HepG2 (cell line): ENCODE results near the gene SLC19A1. TPM values are rescaled to one million over a fixed set of nuclear protein-coding genes. Genes with fewer than 3 reads are reported as not detected.

Experiments used
- ATAC-seq: fragments of 200-7000 bp; cut with Tn5 transposase; 3 replicates; pipeline ENCODE4 v1.9.1; 2020; ENCODE audit warnings: mild to moderate bottlenecking, moderate library complexity
- BruUV-seq: library from RNA; stranded (reverse); fragments of 400-500 nt; replicated peaks from 2 replicates; lab custom pipeline; 2021; lab: Mats Ljungman, UMichigan
- CTCF ChIA-PET: fragments of 300-600 bp; formaldehyde crosslinking; extraction: SDS; loops from one replicate; lab custom pipeline; 2021; ENCODE audit warnings: low total read pairs, inconsistent platforms, low intra/inter-chr PET ratio; lab: Yijun Ruan, JAX
- POLR2A ChIA-PET: fragments of 350-600 bp; sonication (Branson Sonifier 250); formaldehyde crosslinking; loops from one replicate; lab custom pipeline; 2020; ENCODE audit warnings: antibody characterized with exemption, inconsistent platforms; lab: Yijun Ruan, JAX
- DNase-seq: peaks from one replicate; pipeline ENCODE4 v3.0.0-alpha.2; 2015; ENCODE audit warnings: low spot score
- FAIRE-seq: peaks from 3 replicates; lab custom pipeline; 2011; peaks lifted over from hg19 to GRCh38; lab: Jason Lieb, UNC
- H2AFZ ChIP-seq: one replicate; pipeline ENCODE4 v1.6.1; 2011; ENCODE audit warnings: low read length, inconsistent platforms
- H3K27ac ChIP-seq: fragments of 300-600 bp; 3 replicates; pipeline ENCODE4 v1.8.0; 2011; ENCODE audit warnings: mixed run types, mild to moderate bottlenecking, mixed read lengths, low read length, inconsistent platforms; ENCODE audit not compliant: insufficient read depth; ENCODE audit errors: extremely low read length
- H3K27me3 ChIP-seq, 2 experiments: fragments of 200-600 bp in 1 of 2; 2 replicates in 1 of 2; 3 replicates in 1 of 2; pipeline versions ENCODE4 v1.6.0 to v1.8.0; 2011; ENCODE audit warnings: low read length in 2 of 2, mild to moderate bottlenecking in 2 of 2, moderate library complexity in 2 of 2, inconsistent platforms in 1 of 2; ENCODE audit not compliant: insufficient read depth in 2 of 2, control insufficient read depth in 1 of 2
- H3K36me3 ChIP-seq, 2 experiments: fragments of 200-600 bp in 1 of 2; replicated peaks in 1 of 2; 2 replicates in 1 of 2; 3 replicates in 1 of 2; pipeline versions ENCODE4 v1.5.1 to v1.8.0; 2011; ENCODE audit warnings: low read length in 2 of 2, inconsistent platforms in 1 of 2; ENCODE audit not compliant: insufficient read depth in 2 of 2, control insufficient read depth in 1 of 2
- H3K4me1 ChIP-seq: 2 replicates; pipeline ENCODE4 v1.5.1; 2012; ENCODE audit warnings: low read length, inconsistent platforms; ENCODE audit not compliant: insufficient read depth
- H3K4me2 ChIP-seq: 2 replicates; pipeline ENCODE4 v1.6.0; 2011; ENCODE audit warnings: low read depth, low read length, inconsistent platforms
- H3K4me3 ChIP-seq, 3 experiments: fragments of 200-600 bp in 1 of 3; sonication (generic), shearing (Covaris generic) in 1 of 3; replicated peaks in 1 of 3; 2 replicates each; pipeline ENCODE4 v1.5.1; 2011 to 2016; ENCODE audit warnings: low read length in 3 of 3, inconsistent platforms in 2 of 3, low read depth in 2 of 3, mild to moderate bottlenecking in 2 of 3, control low read depth in 1 of 3, mixed read lengths in 1 of 3; ENCODE audit not compliant: insufficient read depth in 1 of 3
- H3K79me2 ChIP-seq: one replicate; pipeline ENCODE4 v1.6.1; 2011; ENCODE audit warnings: low read length, inconsistent platforms; ENCODE audit not compliant: insufficient read depth
- H3K9ac ChIP-seq: 2 replicates; pipeline ENCODE4 v1.6.0; 2011; ENCODE audit warnings: mild to moderate bottlenecking, low read depth, low read length, inconsistent platforms; ENCODE audit not compliant: insufficient read depth
- H3K9me3 ChIP-seq: 2 replicates; pipeline ENCODE4 v1.5.1; 2012; ENCODE audit warnings: mild to moderate bottlenecking, low read length
- H4K20me1 ChIP-seq: 2 replicates; pipeline ENCODE4 v1.6.0; 2011; ENCODE audit warnings: inconsistent platforms, mild to moderate bottlenecking, low read length, moderate library complexity; ENCODE audit not compliant: insufficient read depth
- AGO2 ChIP-seq: fragments of 200-400 bp; formaldehyde crosslinking; optimal IDR thresholded peaks from 2 replicates; pipeline ENCODE3; 2017; ENCODE audit warnings: mild to moderate bottlenecking, low read depth, low read length, moderate library complexity
- CBX5 ChIP-seq: sonication (generic); formaldehyde crosslinking; IDR thresholded peaks from 2 replicates; pipeline ENCODE4 v1.4.0; 2020; ENCODE audit warnings: missing genetic modification reagents, borderline replicate concordance
- CEBPZ ChIP-seq: IDR thresholded peaks from 2 replicates; pipeline ENCODE4 v1.6.1; 2012; ENCODE audit warnings: low read length, improper control_type of control experiment
- GATAD1 ChIP-seq: IDR thresholded peaks from 2 replicates; pipeline ENCODE4 v1.6.1; 2016; ENCODE audit warnings: missing genetic modification reagents, missing compliant biosample characterization
- KDM6A ChIP-seq: IDR thresholded peaks from 2 replicates; pipeline ENCODE4 v1.6.1; 2016; ENCODE audit warnings: low read depth
- NAIF1 ChIP-seq: sonication (generic); formaldehyde crosslinking; IDR thresholded peaks from 2 replicates; pipeline ENCODE4 v1.5.0; 2020; ENCODE audit warnings: mild to moderate bottlenecking, missing genetic modification reagents, borderline replicate concordance
- PCBP1 ChIP-seq: fragments of 200-400 bp; formaldehyde crosslinking; IDR thresholded peaks from 2 replicates; pipeline ENCODE4 v1.6.1; 2017; ENCODE audit warnings: mild to moderate bottlenecking, low read depth, low read length, borderline replicate concordance
- RCOR2 ChIP-seq: IDR thresholded peaks from 2 replicates; pipeline ENCODE4 v1.6.1; 2016; ENCODE audit warnings: missing biosample characterization, missing genetic modification reagents
- SP2 ChIP-seq: sonication (generic); formaldehyde crosslinking; IDR thresholded peaks from 2 replicates; pipeline ENCODE4 v1.5.1; 2020; ENCODE audit warnings: mild to moderate bottlenecking, missing genetic modification reagents
- TERF1 ChIP-seq: sonication (generic); formaldehyde crosslinking; IDR thresholded peaks from 2 replicates; pipeline ENCODE4 v1.8.0; 2022; ENCODE audit warnings: mild to moderate bottlenecking, missing genetic modification reagents, moderate library complexity
- ZBTB38 ChIP-seq: sonication (generic); formaldehyde crosslinking; IDR thresholded peaks from 2 replicates; pipeline ENCODE4 v1.5.1; 2020; ENCODE audit warnings: mild to moderate bottlenecking, missing genetic modification reagents
- ZBTB39 ChIP-seq: sonication (generic); formaldehyde crosslinking; IDR thresholded peaks from 2 replicates; pipeline ENCODE4 v1.5.0; 2020; ENCODE audit warnings: missing genetic modification reagents
- ZMAT5 ChIP-seq: sonication (generic); formaldehyde crosslinking; IDR thresholded peaks from 2 replicates; pipeline ENCODE4 v1.5.0; 2020; ENCODE audit warnings: mild to moderate bottlenecking, low read depth, missing genetic modification reagents, borderline replicate concordance
- ZNF724P ChIP-seq: sonication (generic); formaldehyde crosslinking; IDR thresholded peaks from 2 replicates; pipeline ENCODE4 v1.8.0; 2022; ENCODE audit warnings: missing genetic modification reagents, borderline replicate concordance
- WGBS: methylation state at CpG from one replicate; pipeline ENCODE4 v1.1.6; 2017; ENCODE audit warnings: low lambda C conversion rate; 5-methylcytosine and 5-hydroxymethylcytosine counted together
- in situ Hi-C: cut with HindIII; loops from 2 replicates; pipeline ENCODE4 v1.10.0; 2017; ENCODE audit warnings: low pct_unique_long_range_greater_than_20kb; ENCODE audit not compliant: extremely low pct_ligation_motif_present
- intact Hi-C: fragments of 100-400 bp; cut with micrococcal nuclease; formaldehyde crosslinking; loops from one replicate; pipeline ENCODE4 v1.10.0; 2022; ENCODE audit not compliant: unreplicated experiment
- polyA plus RNA-seq, 8 experiments: library from polyadenylated mRNA; depleted of rRNA in 3 of 8; stranded (reverse) in 7 of 8; unstranded in 1 of 8; fragments of >200 nt; fragmentation: Illumina TruSeq in 4 of 8; extraction: Trizol in 4 of 8; gene quantifications; 2 replicates each; pipeline versions ENCODE4 v1.2.1 to v1.2.3, GENCODE V29; 2011 to 2016; ENCODE audit warnings: low read depth in 4 of 8, missing spikeins in 1 of 8, mixed read lengths in 1 of 8; ENCODE audit not compliant: insufficient read depth in 1 of 8
- total RNA-seq, 5 experiments: library from RNA; depleted of rRNA; stranded (reverse); fragments of >200 nt; fragmentation: Illumina TruSeq; extraction: Trizol; gene quantifications; 2 replicates each; pipeline ENCODE4 v1.2.3, GENCODE V29; 2016; ENCODE audit warnings: low read depth in 1 of 5

SLC19A1 gene
- total and polyA plus RNA-seq, 2 of the 13 experiments (the other 11 are each of a cell fraction or from before 2014, with no cell fraction given): 21.8 to 23.0 TPM

GRCh38 chr21:45542667-45543370 lies 579 bp upstream of the SLC19A1 start (continued):
- TF ChIP-seq ZNF724P (0 out of 2 replicates have a peak, but pooled peaks have one; percentile 40), ZBTB38 (0 out of 2 replicates have a peak, but pooled peaks have one; percentile 29), AGO2 (peak; percentile 26), SP2 (peak; percentile 20; the same call in 1 of the 2 replicates), GATAD1 (no peak)
- TF ChIP-seq, all 625 proteins: peak for 12

- peak; percentile 53 for ATAC-seq
- Histone ChIP-seq H3K36me3 (0 out of 5 replicates have a peak, but pooled peaks cover 0 to 6% of the 10 kb centered on the region in 2 experiments), H3K9me3 (no peaks in the 10 kb centered on the region), H3K4me2 (peak overlapping the region; percentile 86), H3K9ac (peak overlapping the region; percentile 71), H3K4me1 (peaks cover 49% of the 10 kb centered on the region), H3K27me3 (peaks cover 1 to 18% of the 10 kb centered on the region in 2 experiments; a peak in 4 of 5 replicates), H4K20me1 (no peaks in the 10 kb centered on the region), H3K27ac (peak overlapping the region; percentile 42), H3K79me2 (peaks cover 39% of the 10 kb centered on the region), H3K4me3 (peak overlapping the region; percentile 60 to 80 (median 77)), H2AFZ (no peak overlapping the region)
- ChIA-PET POLR2A (interaction anchor here (0.8 to 1.6 kb wide), 4 partner anchors 12 to 72 kb away, joined by 3 to 5 read pairs (median 4); no protein-coding TSS in a partner anchor), CTCF (no interaction called here)
- intact Hi-C loops: no loop called here
- TSS peak; percentile 59 for BruUV-seq
- in situ Hi-C loops: no loop called here
- no peak for DNase-seq
- no peak for FAIRE-seq
- 2% methylated on average over 10 of the region's 50 CpGs for WGBS
- TF ChIP-seq ZMAT5 (CRISPR knock-in tag) (no peak), NAIF1 (CRISPR knock-in tag) (no peak), PCBP1 (no peak), RCOR2 (CRISPR knock-in tag) (no peak), TERF1 (CRISPR knock-in tag) (no peak), ZBTB39 (CRISPR knock-in tag) (no peak), KDM6A (CRISPR knock-in tag) (no peak), CBX5 (CRISPR knock-in tag) (no peak), CEBPZ (no peak)
Observed at GRCh38 chr21:45541221-45542039, 810 bp downstream of the SLC19A1 start.
